Esophagus muscularis mucosa (tissue), 4 donors: Measurements from ENCODE around the gene FOSL2. TPM values are rescaled to one million over a fixed set of nuclear protein-coding genes. Genes with fewer than 3 reads are reported as not detected.

Source experiments
- DNase-seq: peaks from one replicate; pipeline ENCODE4 v3.0.0-alpha.2; 2017; ENCODE audit errors: extremely low spot score
- H3K27ac ChIP-seq, 4 donors: fragments of 200-600 bp; sonication (generic); replicated peaks in 1 of 4; 1 replicate in 3 of 4; 2 replicates in 1 of 4; pipeline ENCODE4 v1.5.1; 2016 to 2019; ENCODE audit warnings: mild to moderate bottlenecking in 1 of 4
- H3K27me3 ChIP-seq, 4 donors: fragments of 200-600 bp; sonication (generic); one replicate each; pipeline versions ENCODE4 v1.5.1 to v1.6.0; 2016 to 2019
- H3K36me3 ChIP-seq, 4 donors: fragments of 200-600 bp; sonication (generic); one replicate each; pipeline ENCODE4 v1.5.1; 2016 to 2019
- H3K4me1 ChIP-seq, 4 donors: fragments of 200-600 bp; sonication (generic); one replicate each; pipeline ENCODE4 v1.5.1; 2016 to 2019
- H3K4me3 ChIP-seq, 4 donors: fragments of 200-600 bp; sonication (generic); 1 replicate in 2 of 4; 2 replicates in 2 of 4; pipeline ENCODE4 v1.5.1; 2016 to 2019; ENCODE audit warnings: mild to moderate bottlenecking in 4 of 4, moderate library complexity in 1 of 4
- H3K9me3 ChIP-seq, 4 donors: fragments of 200-600 bp; sonication (generic); 1 replicate in 3 of 4; 2 replicates in 1 of 4; pipeline ENCODE4 v1.5.1; 2016 to 2019
- CTCF ChIP-seq, 3 experiments: fragments of 200-600 bp in 2 of 3; fragments of 450-650 bp in 1 of 3; sonication (generic) in 2 of 3; IDR thresholded peaks; one replicate each; pipeline ENCODE4 v1.5.1; 2017 to 2019; ENCODE audit warnings: antibody characterized with exemption in 3 of 3, mild to moderate bottlenecking in 2 of 3, moderate library complexity in 1 of 3
- EP300 ChIP-seq: sonication (generic); formaldehyde crosslinking; IDR thresholded peaks from one replicate; pipeline ENCODE4 v1.6.1; 2017; ENCODE audit warnings: antibody characterized with exemption
- POLR2A ChIP-seq: fragments of 450-650 bp; IDR thresholded peaks from one replicate; pipeline ENCODE4 v1.6.1; 2017; ENCODE audit warnings: antibody characterized with exemption, moderate library complexity, mild to moderate bottlenecking, low read depth
- POLR2AphosphoS5 ChIP-seq, 2 donors: sonication (generic); formaldehyde crosslinking; IDR thresholded peaks; one replicate each; pipeline ENCODE4 v1.6.1; 2017; ENCODE audit warnings: antibody characterized with exemption in 2 of 2
- WGBS: methylation state at CpG from one replicate; pipeline ENCODE4 v1.1.5; 2018; 5-methylcytosine and 5-hydroxymethylcytosine counted together
- intact Hi-C: fragments of 100-400 bp; cut with DNase I; formaldehyde crosslinking; loops from one replicate; pipeline ENCODE4 v1.15.1; 2023
- total RNA-seq, 4 donors: library from RNA; depleted of rRNA; stranded (reverse); fragments of >200 nt; gene quantifications; one replicate each; pipeline versions ENCODE4 v1.1.0 to v1.2.1, GENCODE V29; 2016

The FOSL2 gene
- total RNA-seq, 4 donors from 2014 or later, result 68.9 to 332 (median 176) TPM

GRCh38 chr2:28348921-28349320 is 43.7 kb upstream of the FOSL2 start:
- Histone ChIP-seq H3K27me3 (no peaks in the 10 kb centered on the region), H3K27ac (no peak overlapping the region), H3K4me1 (peaks cover 0 to 20% (median 7%) of the 10 kb centered on the region in 4 donors), H3K9me3 (no peaks in the 10 kb centered on the region), H3K36me3 (no peaks in the 10 kb centered on the region), H3K4me3 (no peak overlapping the region)
- whole genome bisulfite sequencing, result 88% methylated on average over 11 of the region's 11 CpGs
- intact Hi-C loops, result no loop called here
- no peak for TF ChIP-seq CTCF (IDR thresholded peaks at IDR 0.05)
- TF ChIP-seq POLR2AphosphoS5 (IDR thresholded peaks at IDR 0.05), result no peak
- no peak for TF ChIP-seq POLR2A
- no peak for TF ChIP-seq EP300
- no peak for DNase-seq

DNA sequence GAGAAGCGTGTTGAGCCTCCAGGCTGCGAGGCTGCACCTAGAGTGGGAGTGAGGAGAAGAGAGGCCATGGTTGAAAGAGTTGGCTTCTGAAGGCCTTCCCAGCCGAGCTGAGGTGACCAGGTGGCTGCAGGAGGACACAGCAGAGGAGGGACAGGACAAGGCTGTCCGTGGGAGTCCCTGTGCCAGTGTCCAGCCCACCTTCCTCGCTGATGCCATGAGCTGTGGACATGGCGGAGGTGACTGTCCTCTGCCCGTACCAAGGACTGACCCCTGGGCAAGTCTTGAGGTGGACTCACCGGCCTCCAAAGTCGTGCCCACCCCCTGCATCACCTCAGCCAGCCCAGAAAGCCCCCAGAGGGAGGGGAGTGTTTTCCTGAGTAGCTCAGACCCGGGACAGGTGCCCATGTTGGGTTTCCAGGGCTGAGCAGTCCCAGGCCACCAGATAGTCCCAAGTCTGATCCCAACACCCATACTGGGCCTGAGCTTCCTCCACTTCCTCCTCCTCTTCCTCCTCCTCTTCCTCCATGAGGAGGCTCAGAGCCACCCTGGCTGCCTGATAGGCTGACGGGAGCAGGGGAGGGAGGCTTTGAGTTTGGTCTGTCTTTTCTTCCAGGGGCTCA is 43.0 kb upstream of the FOSL2 start:
- no peak for DNase-seq
- Histone ChIP-seq H3K27ac (no peak overlapping the region), H3K9me3 (no peaks in the 10 kb centered on the region), H3K27me3 (no peaks in the 10 kb centered on the region), H3K36me3 (no peaks in the 10 kb centered on the region), H3K4me1 (peaks cover 0 to 17% (median 5%) of the 10 kb centered on the region in 4 donors), H3K4me3 (no peak overlapping the region)
- 89% methylated on average over 11 of the region's 11 CpGs for WGBS
- intact Hi-C loops, result no loop called here
- TF ChIP-seq CTCF (IDR thresholded peaks at IDR 0.05) (no peak), POLR2A (no peak), EP300 (no peak), POLR2AphosphoS5 (IDR thresholded peaks at IDR 0.05) (no peak)

GRCh38 chr2:28350196-28350595 is 42.5 kb upstream of the FOSL2 start:
- Histone ChIP-seq H3K4me3 (no peak overlapping the region), H3K9me3 (no peaks in the 10 kb centered on the region), H3K27me3 (no peaks in the 10 kb centered on the region), H3K27ac (no peak overlapping the region), H3K36me3 (no peaks in the 10 kb centered on the region), H3K4me1 (peaks cover 2 to 20% (median 7%) of the 10 kb centered on the region in 4 donors)
- no peak for TF ChIP-seq EP300
- TF ChIP-seq POLR2A, result no peak
- no peak for TF ChIP-seq CTCF (IDR thresholded peaks at IDR 0.05)
- TF ChIP-seq POLR2AphosphoS5 (IDR thresholded peaks at IDR 0.05), result no peak
- WGBS, result 97% methylated on average over 15 of the region's 17 CpGs
- intact Hi-C loops, result no loop called here
- no peak for DNase-seq

DNA sequence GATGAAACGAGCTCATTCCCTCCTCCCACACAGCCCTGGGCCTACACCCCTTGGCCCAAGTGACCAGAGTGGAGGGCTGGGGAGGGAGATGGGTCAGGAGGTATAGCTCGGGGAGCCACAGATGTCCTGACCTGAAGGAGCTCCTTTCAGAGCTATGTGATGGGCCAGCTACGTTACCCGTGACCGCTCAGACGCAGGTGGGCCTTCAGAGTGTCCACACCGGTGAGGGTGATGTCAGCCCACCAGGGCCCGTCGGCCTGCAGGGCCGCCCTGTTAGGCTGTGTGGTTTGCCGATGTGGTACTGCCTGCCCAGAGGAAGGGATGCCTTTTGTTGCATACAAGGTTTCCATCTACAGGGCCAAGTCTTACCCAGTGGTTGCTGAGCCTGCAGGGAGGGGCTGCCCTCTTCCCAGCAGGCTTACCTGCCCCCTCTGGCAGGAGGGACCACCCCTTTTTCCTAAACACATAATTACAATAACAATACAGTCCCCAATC is 41.8 kb upstream of the FOSL2 start:
- no peaks in the 10 kb centered on the region for H3K36me3 ChIP-seq

More for the DNA sequence above, 41.8 kb upstream of the FOSL2 start:
- no peak overlapping the region for H3K27ac ChIP-seq
- TF ChIP-seq EP300 (no peak), POLR2A (no peak), POLR2AphosphoS5 (IDR thresholded peaks at IDR 0.05) (no peak), CTCF (IDR thresholded peaks at IDR 0.05) (no peak)
- intact Hi-C loops, result no loop called here
- no peaks in the 10 kb centered on the region for H3K27me3 ChIP-seq
- H3K4me1 ChIP-seq, result peaks cover 8 to 21% (median 14%) of the 10 kb centered on the region in 4 donors
- H3K9me3 ChIP-seq, result no peaks in the 10 kb centered on the region
- 95% methylated on average over 11 of the region's 11 CpGs for WGBS
- DNase-seq, result no peak
- H3K4me3 ChIP-seq, result no peak overlapping the region
